ENCODE measurements around the gene HOXA1.
"Not testable (repeated sequence)": the region's sequence is repeated elsewhere in the genome, so short reads cannot be mapped to it uniquely, and the experiment has no call there.

HOXA1 gene

GRCh38 chr7:27053153-27053552 is 42.6 kb downstream of the HOXA1 start:
- DNase-seq (ENCODE audit: low read depth in 2 of 3, low spot score in 2 of 3): no peak

GRCh38 chr7:27051451-27051850 is 44.3 kb downstream of the HOXA1 start:
- DNase-seq (ENCODE audit: low read depth in 2 of 3, low spot score in 2 of 3): no peak

GRCh38 chr7:27048438-27048837 is 47.4 kb downstream of the HOXA1 start:
- no peak for DNase-seq (ENCODE audit: low read depth in 2 of 3, low spot score in 2 of 3)

GRCh38 chr7:27046854-27047549 is 48.8 kb downstream of the HOXA1 start:
- no peak for DNase-seq (ENCODE audit: low read depth in 2 of 3, low spot score in 2 of 3)

- not testable (repeated sequence) for DNase-seq (ENCODE audit: low read depth in 2 of 3, low spot score in 2 of 3)
These were observed 49.8 kb downstream of the HOXA1 start for GRCh38 chr7:27045972-27046371.

- not testable (repeated sequence) for DNase-seq (ENCODE audit: low read depth in 2 of 3, low spot score in 2 of 3)
These were observed 50.7 kb downstream of the HOXA1 start for GRCh38 chr7:27045066-27045465.
